Heart right ventricle (tissue), 16 donors: ENCODE measurements around the gene EDIL3. TPM values are rescaled to one million over a fixed set of nuclear protein-coding genes. Genes with fewer than 3 reads are reported as not detected.

Experiments used
- ATAC-seq, 8 donors: fragments of 200-7000 bp; cut with Tn5 transposase; one replicate each; pipeline ENCODE4 v1.9.1; 2020; ENCODE audit warnings: mild to moderate bottlenecking in 8 of 8, moderate library complexity in 8 of 8, moderate number of reproducible peaks in 1 of 8
- DNase-seq, 2 donors: peaks; one replicate each; pipeline ENCODE4 v3.0.0-alpha.2; 2020
- H3K27ac ChIP-seq, 10 donors: fragments of 200-600 bp; sonication (generic) in 2 of 10; one replicate each; pipeline versions ENCODE4 v1.5.0 to v1.8.0; 2020 to 2022; ENCODE audit warnings: mild to moderate bottlenecking in 3 of 10
- H3K27me3 ChIP-seq, 7 donors: fragments of 200-600 bp; one replicate each; pipeline ENCODE4 v1.8.0; 2021 to 2022; ENCODE audit warnings: mild to moderate bottlenecking in 2 of 7
- H3K36me3 ChIP-seq, 9 donors: fragments of 200-600 bp; sonication (generic) in 1 of 9; one replicate each; pipeline versions ENCODE4 v1.5.0 to v1.8.0; 2020 to 2022; ENCODE audit warnings: mild to moderate bottlenecking in 2 of 9
- H3K4me1 ChIP-seq, 9 donors: fragments of 200-600 bp; sonication (generic) in 1 of 9; one replicate each; pipeline versions ENCODE4 v1.5.0 to v1.8.0; 2020 to 2022; ENCODE audit warnings: mild to moderate bottlenecking in 4 of 9
- H3K4me3 ChIP-seq, 10 donors: fragments of 200-600 bp; sonication (generic) in 2 of 10; one replicate each; pipeline versions ENCODE4 v1.5.0 to v1.8.0; 2020 to 2022; ENCODE audit warnings: mild to moderate bottlenecking in 7 of 10, moderate library complexity in 2 of 10
- H3K9me3 ChIP-seq, 11 donors: fragments of 200-600 bp in 10 of 11; sonication (generic) in 2 of 11; one replicate each; pipeline versions ENCODE4 v1.5.0 to v1.8.0; 2013 to 2022; ENCODE audit warnings: mild to moderate bottlenecking in 2 of 11, control low read depth in 1 of 11, moderate library complexity in 1 of 11
- WGBS, 2 donors: extraction: QIAGEN DNeasy Blood & Tissue Kit; methylation state at CpG; one replicate each; pipeline ENCODE4 v1.1.7; 2013; ENCODE audit warnings: inconsistent platforms in 1 of 2; 5-methylcytosine and 5-hydroxymethylcytosine counted together
- intact Hi-C, 10 donors: fragments of 100-400 bp; cut with DNase I; formaldehyde crosslinking; loops; one replicate each; pipeline versions ENCODE4 v1.11.1 to v1.14.2; 2022
- polyA plus RNA-seq, 2 donors: library from polyadenylated mRNA; stranded (reverse); fragments of 200-250 nt; gene quantifications; one replicate each; pipeline ENCODE4 v1.2.3, GENCODE V29; 2013
- total RNA-seq, 10 donors: library from RNA; stranded (reverse); fragmentation: NEBNext Ultra II Directional in 3 of 10; extraction: Animal tissue kit (Norgen Biotek cat#: 25700) in 3 of 10; gene quantifications; one replicate each; pipeline versions ENCODE4 v1.2.1 to v1.2.4, GENCODE V29; 2021 to 2023
- TF ChIP-seq, protein P1 (sequence below), 9 donors: fragments of 200-600 bp; sonication (generic) in 2 of 9; IDR thresholded peaks; one replicate each; pipeline versions ENCODE4 v1.5.0 to v1.8.0; 2021 to 2022; ENCODE audit warnings: antibody characterized with exemption in 9 of 9, mild to moderate bottlenecking in 5 of 9, moderate library complexity in 1 of 9
- donor health status: Arrhythmogenic right ventricular cardiomyopathy.
- donor health status: ischemic (EF 13 %, LVEDD 7.1; RV severe dilation, severe dysfunction).
- donor health status: healthy with polysubstance abuse.
- donor health status: DM: no; HTN: yes; CAD: no.
- donor health status: DM: no; HTN: no; CAD: no.
- donor health status: ischemic (EF 25% LVEDD 6.9; RV normal size, moderate dysfunction).
- donor health status: ischemic (EF 25% LVEDD 5.7; RV mildly dilated, moderate dysfunction).
- donor health status: healthy.
- donor health status: DM: yes; HTN: yes; CAD: no.
- donor health status: Ischemic cardiomyopathy.
- donor health status: ischemic (EF 35%, LVEDD 5.7; RV mildly dilated, moderate dysfunction).
- donor health status: nonischemic (EF 11% LVEDD 7.7; RV severe dilation, severe dysfunction).
- donor health status: DM: yes; HTN: yes; CAD: no.
- donor health status: PGD.
- donor health status: ischemic (EF 29% LVEDD 5.4; RV normal size, mild dysfunction).
- donor health status: nonischemic (EF 23%, LVEDD 6.1; RV moderate dilation, normal function).

Gene EDIL3
- total and polyA plus RNA-seq, 12 donors = 1.6 to 10.0 (median 3.9) TPM

- 1% methylated on average over 45 of the region's 45 CpGs for WGBS, 2 donors
- intact Hi-C loops = loop anchor here in 1 of 10 donors (5.0 kb wide), 1 partner anchor 660 kb away; the partner anchor contains the start of gene HAPLN1
- H3K9me3 ChIP-seq = no peaks in the 10 kb centered on the region
- H3K4me1 ChIP-seq = peaks cover 0 to 23% (median 5%) of the 10 kb centered on the region in 9 donors
- peak; percentile 29 to 71 (median 64) for ATAC-seq
- TF ChIP-seq, protein P1, sequence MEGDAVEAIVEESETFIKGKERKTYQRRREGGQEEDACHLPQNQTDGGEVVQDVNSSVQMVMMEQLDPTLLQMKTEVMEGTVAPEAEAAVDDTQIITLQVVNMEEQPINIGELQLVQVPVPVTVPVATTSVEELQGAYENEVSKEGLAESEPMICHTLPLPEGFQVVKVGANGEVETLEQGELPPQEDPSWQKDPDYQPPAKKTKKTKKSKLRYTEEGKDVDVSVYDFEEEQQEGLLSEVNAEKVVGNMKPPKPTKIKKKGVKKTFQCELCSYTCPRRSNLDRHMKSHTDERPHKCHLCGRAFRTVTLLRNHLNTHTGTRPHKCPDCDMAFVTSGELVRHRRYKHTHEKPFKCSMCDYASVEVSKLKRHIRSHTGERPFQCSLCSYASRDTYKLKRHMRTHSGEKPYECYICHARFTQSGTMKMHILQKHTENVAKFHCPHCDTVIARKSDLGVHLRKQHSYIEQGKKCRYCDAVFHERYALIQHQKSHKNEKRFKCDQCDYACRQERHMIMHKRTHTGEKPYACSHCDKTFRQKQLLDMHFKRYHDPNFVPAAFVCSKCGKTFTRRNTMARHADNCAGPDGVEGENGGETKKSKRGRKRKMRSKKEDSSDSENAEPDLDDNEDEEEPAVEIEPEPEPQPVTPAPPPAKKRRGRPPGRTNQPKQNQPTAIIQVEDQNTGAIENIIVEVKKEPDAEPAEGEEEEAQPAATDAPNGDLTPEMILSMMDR (IDR thresholded peaks at IDR 0.05) = no peak
- peak; percentile 6 to 24 for DNase-seq
- no peaks in the 10 kb centered on the region for H3K36me3 ChIP-seq
- peak overlapping the region in 8 of 10 donors; percentile 15 to 70 (median 56) for H3K27ac ChIP-seq
- H3K27me3 ChIP-seq = peaks cover 0 to 75% (median 50%) of the 10 kb centered on the region in 7 donors
- peak overlapping the region; percentile 18 to 57 (median 53) for H3K4me3 ChIP-seq
Measured at GRCh38 chr5:84382363-84383295, 2.1 kb downstream of the EDIL3 start.

GRCh38 chr5:84381502-84382362, 2.9 kb downstream of the EDIL3 start:
- DNase-seq (no peak), ATAC-seq (no peak)
- TF ChIP-seq, protein P1 (IDR thresholded peaks at IDR 0.05) = no peak
- WGBS, 2 donors = 20 to 24% methylated on average over 14 of the region's 14 CpGs
- H3K36me3 ChIP-seq = no peaks in the 10 kb centered on the region
- peak overlapping the region in 8 of 10 donors; percentile 15 to 70 (median 56) for H3K27ac ChIP-seq
- intact Hi-C loops = loop anchor here in 1 of 10 donors (5.0 kb wide), 1 partner anchor 659 kb away; the partner anchor contains the start of gene HAPLN1
- peak overlapping the region; percentile 18 to 57 (median 53) for H3K4me3 ChIP-seq
- peaks cover 0 to 23% (median 5%) of the 10 kb centered on the region in 9 donors for H3K4me1 ChIP-seq
- no peaks in the 10 kb centered on the region for H3K9me3 ChIP-seq
- H3K27me3 ChIP-seq = peaks cover 0 to 73% (median 48%) of the 10 kb centered on the region in 7 donors

DNA sequence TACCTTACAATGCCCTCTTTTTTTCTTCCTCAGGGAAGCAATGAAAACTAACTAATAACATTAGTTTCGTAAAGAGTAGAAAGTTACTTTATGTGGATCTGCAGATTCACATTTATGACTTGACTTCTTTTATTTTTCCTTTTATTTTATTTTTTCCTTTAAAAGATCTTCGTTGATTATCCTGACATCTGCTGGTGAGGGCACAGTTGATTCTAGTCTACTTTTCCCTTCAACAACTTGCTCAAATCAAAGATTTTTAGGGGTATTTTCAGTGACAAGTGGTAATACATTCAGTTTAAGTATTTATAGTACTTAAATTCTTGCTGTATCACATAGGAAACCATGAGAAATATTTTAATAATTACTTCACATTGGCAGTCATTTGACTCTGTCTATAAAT, 4.9 kb downstream of the EDIL3 start:
- H3K27me3 ChIP-seq = peaks cover 0 to 54% (median 40%) of the 10 kb centered on the region in 7 donors
- ATAC-seq = no peak
- no peaks in the 10 kb centered on the region for H3K36me3 ChIP-seq
- 74 to 84% methylated on average over 2 of the region's 2 CpGs for WGBS, 2 donors
- H3K9me3 ChIP-seq = no peaks in the 10 kb centered on the region
- TF ChIP-seq, protein P1 (IDR thresholded peaks at IDR 0.05) = peak in 2 of 9 donors; percentile 14 to 22
- no peak overlapping the region for H3K27ac ChIP-seq
- H3K4me1 ChIP-seq = peaks cover 0 to 23% (median 5%) of the 10 kb centered on the region in 9 donors
- no peak for DNase-seq
- H3K4me3 ChIP-seq = no peak overlapping the region
- intact Hi-C loops = loop anchor here in 1 of 10 donors (5.0 kb wide), 1 partner anchor 657 kb away; the partner anchor contains the start of gene HAPLN1

DNA sequence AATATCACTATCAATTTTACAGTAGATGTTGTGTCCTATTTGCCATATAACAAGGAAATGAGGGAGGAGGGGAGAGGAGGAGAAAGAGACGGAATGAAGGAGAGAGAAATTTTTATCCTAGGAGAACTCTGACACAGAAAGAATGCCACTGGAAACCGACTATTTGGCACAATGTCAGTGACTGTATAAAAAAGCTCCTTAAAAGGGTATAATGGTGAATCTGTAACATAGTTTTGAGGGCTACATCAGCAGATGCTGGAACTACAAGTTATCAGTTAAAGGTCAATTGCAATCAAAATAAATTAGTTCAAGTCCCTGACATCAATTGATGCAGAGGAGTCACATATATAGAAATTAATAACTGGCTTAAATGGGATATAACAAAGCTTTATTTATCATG, 5.7 kb downstream of the EDIL3 start:
- Histone ChIP-seq H3K27ac (no peak overlapping the region), H3K27me3 (peaks cover 0 to 46% (median 35%) of the 10 kb centered on the region in 7 donors), H3K9me3 (no peaks in the 10 kb centered on the region), H3K4me3 (no peak overlapping the region), H3K4me1 (peaks cover 0 to 21% (median 5%) of the 10 kb centered on the region in 9 donors), H3K36me3 (no peaks in the 10 kb centered on the region)
- ATAC-seq (no peak), DNase-seq (no peak)
- TF ChIP-seq, protein P1 (IDR thresholded peaks at IDR 0.05) = no peak
- WGBS, 2 donors = 47 to 56% methylated on average over 2 of the region's 2 CpGs
- intact Hi-C loops = no loop called here
